Osteoblast (primary cell): ENCODE results near the gene PER2. TPM values are rescaled to one million over a fixed set of nuclear protein-coding genes. Genes with fewer than 3 reads are reported as not detected.

ENCODE experiments used
- DNase-seq: peaks from one replicate; pipeline ENCODE4 v3.0.0; 2011; ENCODE audit warnings: low spot score, mixed read lengths; ENCODE audit not compliant: insufficient read length; ENCODE audit errors: missing footprints
- H2AFZ ChIP-seq: 2 replicates; pipeline ENCODE4 v1.6.0; 2011; ENCODE audit warnings: mild to moderate bottlenecking, low read length
- H3K27ac ChIP-seq: 2 replicates; pipeline ENCODE4 v1.5.1; 2011; ENCODE audit warnings: mild to moderate bottlenecking, low read depth, low read length, moderate library complexity
- H3K27me3 ChIP-seq: 2 replicates; pipeline ENCODE4 v1.6.0; 2012; ENCODE audit warnings: mild to moderate bottlenecking, control low read depth, inconsistent platforms, low read length, moderate library complexity; ENCODE audit not compliant: insufficient read depth
- H3K36me3 ChIP-seq: 2 replicates; pipeline ENCODE4 v1.5.1; 2011; ENCODE audit warnings: mild to moderate bottlenecking, low read length, control low read depth, moderate library complexity; ENCODE audit not compliant: insufficient read depth
- H3K4me1 ChIP-seq: 2 replicates; pipeline ENCODE4 v1.5.1; 2011; ENCODE audit warnings: mild to moderate bottlenecking, low read length, control low read depth, moderate library complexity; ENCODE audit not compliant: insufficient read depth
- H3K4me2 ChIP-seq: 2 replicates; pipeline ENCODE4 v1.6.0; 2011; ENCODE audit warnings: mild to moderate bottlenecking, low read length; ENCODE audit not compliant: insufficient read depth
- H3K4me3 ChIP-seq: fragments of 200-600 bp; sonication (generic); 3 replicates; pipeline ENCODE4 v1.5.1; 2012; ENCODE audit warnings: mild to moderate bottlenecking, low read length, inconsistent platforms; ENCODE audit not compliant: insufficient read depth
- H3K79me2 ChIP-seq: 2 replicates; pipeline ENCODE4 v1.6.0; 2012; ENCODE audit warnings: mild to moderate bottlenecking, low read length, control low read depth, inconsistent platforms; ENCODE audit not compliant: insufficient read depth
- H3K9me3 ChIP-seq: 2 replicates; pipeline ENCODE4 v1.5.1; 2011; ENCODE audit warnings: low read depth, low read length, control low read depth
- H4K20me1 ChIP-seq: 2 replicates; pipeline ENCODE4 v1.6.0; 2012; ENCODE audit warnings: mild to moderate bottlenecking, low read length, control low read depth; ENCODE audit not compliant: insufficient read depth
- total RNA-seq: library from RNA; depleted of rRNA; stranded (reverse); fragments of >200 nt; gene quantifications from 2 replicates; pipeline ENCODE4 v1.2.3, GENCODE V29; 2012
- TF ChIP-seq, protein P1 (sequence below): IDR thresholded peaks from 2 replicates; pipeline ENCODE4 v1.5.1; 2011; ENCODE audit warnings: mild to moderate bottlenecking, low read depth, low read length, moderate library complexity; ENCODE audit errors: extremely low read depth

Gene PER2
- total RNA-seq, 1 donor = 9.4 TPM

DNA sequence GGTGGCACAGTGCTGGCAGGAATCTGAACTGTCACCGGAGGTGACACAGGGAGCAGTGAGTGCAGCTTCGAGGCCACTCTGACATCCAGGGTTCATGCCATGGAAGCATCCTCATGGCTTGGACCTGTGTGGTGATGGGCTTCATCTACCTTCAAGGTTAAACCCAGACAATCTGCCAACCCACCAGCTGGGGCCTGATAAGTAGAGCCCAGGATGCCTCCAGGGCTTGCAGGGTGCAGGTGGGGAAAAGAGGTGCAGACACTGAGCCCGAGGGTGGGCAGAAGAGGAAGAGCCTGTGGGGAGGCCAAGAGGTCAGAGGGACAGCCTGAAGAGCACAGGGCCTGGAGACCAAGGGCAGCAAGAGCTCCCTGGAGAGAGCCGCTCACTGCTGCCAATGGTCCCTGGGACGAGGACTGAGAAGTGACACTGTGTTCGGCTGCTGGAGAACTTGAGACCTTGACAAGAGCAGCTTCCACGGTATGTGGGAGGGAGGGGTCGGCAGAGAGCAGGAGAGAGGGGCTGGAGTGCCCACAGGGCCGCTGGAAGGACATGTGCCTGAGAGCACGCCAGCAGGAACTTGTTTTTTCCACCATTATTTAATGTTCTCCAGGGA lies 40.5 kb downstream of the PER2 start:
- Histone ChIP-seq H3K79me2 (no peaks in the 10 kb centered on the region), H3K27me3 (no peaks in the 10 kb centered on the region), H3K4me2 (no peak overlapping the region), H3K4me3 (no peak overlapping the region), H3K27ac (no peak overlapping the region), H2AFZ (no peak overlapping the region), H4K20me1 (no peaks in the 10 kb centered on the region), H3K36me3 (no peaks in the 10 kb centered on the region), H3K4me1 (no peaks in the 10 kb centered on the region), H3K9me3 (no peaks in the 10 kb centered on the region)
- DNase-seq = no peak
- TF ChIP-seq, protein P1, sequence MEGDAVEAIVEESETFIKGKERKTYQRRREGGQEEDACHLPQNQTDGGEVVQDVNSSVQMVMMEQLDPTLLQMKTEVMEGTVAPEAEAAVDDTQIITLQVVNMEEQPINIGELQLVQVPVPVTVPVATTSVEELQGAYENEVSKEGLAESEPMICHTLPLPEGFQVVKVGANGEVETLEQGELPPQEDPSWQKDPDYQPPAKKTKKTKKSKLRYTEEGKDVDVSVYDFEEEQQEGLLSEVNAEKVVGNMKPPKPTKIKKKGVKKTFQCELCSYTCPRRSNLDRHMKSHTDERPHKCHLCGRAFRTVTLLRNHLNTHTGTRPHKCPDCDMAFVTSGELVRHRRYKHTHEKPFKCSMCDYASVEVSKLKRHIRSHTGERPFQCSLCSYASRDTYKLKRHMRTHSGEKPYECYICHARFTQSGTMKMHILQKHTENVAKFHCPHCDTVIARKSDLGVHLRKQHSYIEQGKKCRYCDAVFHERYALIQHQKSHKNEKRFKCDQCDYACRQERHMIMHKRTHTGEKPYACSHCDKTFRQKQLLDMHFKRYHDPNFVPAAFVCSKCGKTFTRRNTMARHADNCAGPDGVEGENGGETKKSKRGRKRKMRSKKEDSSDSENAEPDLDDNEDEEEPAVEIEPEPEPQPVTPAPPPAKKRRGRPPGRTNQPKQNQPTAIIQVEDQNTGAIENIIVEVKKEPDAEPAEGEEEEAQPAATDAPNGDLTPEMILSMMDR = no peak

DNA sequence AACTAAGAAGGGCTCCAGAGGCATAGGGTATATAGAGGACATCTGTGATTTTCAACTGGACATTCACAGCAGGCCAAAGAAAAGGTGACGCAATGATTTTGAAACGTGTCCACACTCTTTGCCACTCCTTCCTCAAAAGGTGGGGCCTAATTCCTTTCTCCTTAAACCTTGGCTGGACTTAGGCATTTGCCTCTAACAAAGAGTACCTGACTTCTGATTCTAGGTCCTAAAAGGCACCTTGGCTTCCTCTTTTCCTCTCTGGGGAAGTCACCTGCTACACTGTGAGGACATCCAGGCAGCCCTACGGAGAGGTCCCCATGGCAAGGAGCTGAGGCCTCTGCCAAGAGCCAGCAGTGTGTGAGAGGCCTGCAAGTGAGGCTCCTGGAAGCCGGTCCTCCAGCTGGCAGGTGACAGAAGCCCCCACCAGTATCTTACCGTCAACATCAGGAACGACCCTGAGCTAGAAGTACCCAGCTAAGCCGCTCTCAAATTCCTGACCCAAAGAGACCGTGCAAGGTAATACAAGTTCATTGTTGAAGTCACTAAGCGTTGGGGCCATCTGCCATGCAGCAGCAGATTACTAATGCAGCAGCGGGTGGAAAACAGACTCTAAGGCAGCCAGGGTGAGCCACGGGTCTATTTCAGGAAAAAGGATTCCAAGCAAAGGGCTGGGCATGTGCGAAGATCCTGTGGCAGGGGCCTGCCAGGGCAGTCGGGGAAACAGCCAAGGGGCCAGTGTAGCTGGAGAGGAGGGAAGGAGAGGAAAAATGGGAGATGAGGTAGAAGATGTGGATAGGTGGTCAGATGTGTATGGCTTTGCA lies 41.2 kb downstream of the PER2 start:
- no peaks in the 10 kb centered on the region for H3K4me1 ChIP-seq
- no peaks in the 10 kb centered on the region for H3K27me3 ChIP-seq
- no peaks in the 10 kb centered on the region for H3K9me3 ChIP-seq
- no peak for DNase-seq
- no peak overlapping the region for H3K27ac ChIP-seq
- H3K4me2 ChIP-seq = no peak overlapping the region
- H4K20me1 ChIP-seq = no peaks in the 10 kb centered on the region
- H3K36me3 ChIP-seq = no peaks in the 10 kb centered on the region
- no peak overlapping the region for H3K4me3 ChIP-seq
- TF ChIP-seq, protein P1 = no peak
- H2AFZ ChIP-seq = no peak overlapping the region
- no peaks in the 10 kb centered on the region for H3K79me2 ChIP-seq

DNA sequence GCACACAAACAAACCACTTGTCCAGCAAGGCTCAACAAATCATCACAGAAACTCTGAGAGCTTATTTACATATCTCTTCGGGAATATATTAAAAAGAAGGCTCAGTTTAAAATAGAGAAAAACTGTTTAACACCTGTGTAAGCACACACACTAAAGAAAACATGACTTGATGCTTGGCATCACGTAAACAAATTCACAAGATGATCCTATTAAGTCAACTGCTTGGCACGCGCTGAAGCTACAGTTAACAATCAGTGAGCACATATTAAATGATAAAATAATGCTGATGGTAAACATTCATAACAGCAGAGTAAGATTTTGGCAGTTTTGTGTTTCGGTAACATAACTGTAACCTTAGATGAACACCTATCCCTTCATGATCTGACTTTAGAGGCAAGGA lies 44.3 kb downstream of the PER2 start:
- Histone ChIP-seq H3K27me3 (peaks cover 17% of the 10 kb centered on the region), H3K36me3 (no peaks in the 10 kb centered on the region), H3K9me3 (no peaks in the 10 kb centered on the region), H3K4me2 (no peak overlapping the region), H4K20me1 (no peaks in the 10 kb centered on the region), H3K4me3 (no peak overlapping the region), H3K27ac (no peak overlapping the region), H3K4me1 (no peaks in the 10 kb centered on the region), H2AFZ (no peak overlapping the region), H3K79me2 (no peaks in the 10 kb centered on the region)
- TF ChIP-seq, protein P1 = no peak
- no peak for DNase-seq

DNA sequence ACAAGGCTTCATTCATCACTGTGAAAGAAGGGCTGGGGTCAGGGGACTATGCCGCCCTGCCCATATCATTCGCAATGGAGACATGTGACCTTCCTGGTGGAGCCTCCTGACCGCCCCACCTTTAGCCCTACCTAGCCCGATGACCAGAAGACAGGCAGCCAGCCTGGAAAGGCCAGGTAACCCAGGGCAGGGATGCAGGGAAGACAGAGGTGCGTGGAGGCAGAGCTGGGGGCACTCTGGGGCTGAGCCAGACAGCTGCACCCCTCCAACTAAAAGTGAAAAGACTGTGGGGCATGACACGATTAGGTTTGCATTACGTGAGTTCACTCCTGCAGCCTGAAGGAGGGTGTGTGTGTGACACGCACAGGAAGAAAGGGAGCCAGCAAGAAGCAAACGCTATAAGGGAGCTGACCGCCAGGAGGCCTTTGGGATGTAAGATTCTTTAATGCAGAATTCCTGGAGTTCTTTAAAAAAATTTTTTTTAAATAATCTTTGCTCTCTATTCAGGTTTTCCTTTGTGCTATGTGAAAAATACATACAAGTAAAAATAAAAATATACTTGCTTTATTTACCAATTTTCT lies 44.8 kb downstream of the PER2 start:
- no peak for DNase-seq

More for the DNA sequence above, 44.8 kb downstream of the PER2 start:
- Histone ChIP-seq H4K20me1 (no peaks in the 10 kb centered on the region), H3K27ac (no peak overlapping the region), H3K79me2 (no peaks in the 10 kb centered on the region), H3K36me3 (no peaks in the 10 kb centered on the region), H3K4me3 (no peak overlapping the region), H3K4me2 (no peak overlapping the region), H3K9me3 (no peaks in the 10 kb centered on the region), H2AFZ (no peak overlapping the region), H3K4me1 (no peaks in the 10 kb centered on the region), H3K27me3 (peaks cover 23% of the 10 kb centered on the region)
- TF ChIP-seq, protein P1 = no peak
